GM21737 (cell line): Measurements from ENCODE around the gene C3orf22.

Source experiments
- ATAC-seq: cut with Tn5 transposase; IDR thresholded peaks from one replicate; pipeline ENCODE4 v1.9.1; 2021; ENCODE audit warnings: mild to moderate bottlenecking, moderate library complexity; ENCODE audit not compliant: unreplicated experiment

Gene C3orf22

DNA sequence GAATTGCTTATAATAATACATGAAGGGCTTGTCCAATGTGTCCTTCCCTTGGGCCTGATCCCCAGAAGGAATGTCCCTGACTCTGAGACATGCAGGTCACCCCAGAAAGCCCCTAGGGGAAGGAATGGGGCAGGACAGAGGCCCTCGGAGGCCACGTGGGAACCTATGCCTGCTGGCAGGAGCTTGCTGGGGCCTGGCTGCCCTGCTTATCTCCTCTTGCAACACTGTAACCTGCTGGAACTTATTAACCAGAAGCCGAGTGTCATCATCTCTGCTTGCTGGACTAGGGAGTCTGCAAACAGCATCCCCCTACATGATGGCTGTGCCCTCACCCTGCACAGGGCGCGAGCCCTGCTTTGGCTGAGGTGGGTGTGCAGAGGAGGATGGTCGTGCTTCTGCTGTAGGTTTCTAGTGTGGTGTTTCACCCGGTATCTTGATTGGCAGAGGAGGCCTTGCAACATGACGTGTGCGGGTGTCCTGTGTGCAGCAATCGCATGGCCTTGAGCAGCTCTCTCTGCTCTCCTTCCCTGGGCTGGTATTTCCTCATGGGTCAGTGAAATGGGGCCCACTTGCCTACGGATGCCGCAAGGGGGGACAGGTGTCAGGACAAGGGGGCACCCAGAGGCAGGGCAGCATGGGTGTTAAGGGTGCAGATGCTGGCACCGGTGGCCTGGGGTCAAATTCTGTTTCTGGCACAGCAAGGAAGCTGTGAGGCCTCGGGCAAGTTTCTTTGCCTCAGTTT lies 29.8 kb downstream of the C3orf22 start:
- no peak for ATAC-seq

DNA sequence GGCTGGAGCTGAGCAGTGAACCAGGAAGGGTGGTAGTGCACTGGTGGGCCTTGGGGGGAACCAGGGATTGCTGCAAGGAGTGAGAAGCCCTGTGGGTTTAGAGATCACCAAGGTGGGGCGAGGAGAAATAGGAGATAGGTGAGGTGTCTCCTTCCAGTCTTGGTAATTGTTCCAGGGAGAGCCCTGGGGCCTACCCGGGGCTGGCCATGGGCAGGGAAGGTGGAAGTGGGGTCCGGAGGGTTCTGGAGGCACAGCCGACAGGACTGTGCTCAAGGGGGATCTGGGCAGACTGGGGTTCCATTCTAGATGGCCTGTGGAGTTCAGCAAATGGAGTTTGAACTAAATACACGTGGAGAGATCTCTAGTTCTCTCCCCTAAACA lies 30.3 kb downstream of the C3orf22 start:
- no peak for ATAC-seq

DNA sequence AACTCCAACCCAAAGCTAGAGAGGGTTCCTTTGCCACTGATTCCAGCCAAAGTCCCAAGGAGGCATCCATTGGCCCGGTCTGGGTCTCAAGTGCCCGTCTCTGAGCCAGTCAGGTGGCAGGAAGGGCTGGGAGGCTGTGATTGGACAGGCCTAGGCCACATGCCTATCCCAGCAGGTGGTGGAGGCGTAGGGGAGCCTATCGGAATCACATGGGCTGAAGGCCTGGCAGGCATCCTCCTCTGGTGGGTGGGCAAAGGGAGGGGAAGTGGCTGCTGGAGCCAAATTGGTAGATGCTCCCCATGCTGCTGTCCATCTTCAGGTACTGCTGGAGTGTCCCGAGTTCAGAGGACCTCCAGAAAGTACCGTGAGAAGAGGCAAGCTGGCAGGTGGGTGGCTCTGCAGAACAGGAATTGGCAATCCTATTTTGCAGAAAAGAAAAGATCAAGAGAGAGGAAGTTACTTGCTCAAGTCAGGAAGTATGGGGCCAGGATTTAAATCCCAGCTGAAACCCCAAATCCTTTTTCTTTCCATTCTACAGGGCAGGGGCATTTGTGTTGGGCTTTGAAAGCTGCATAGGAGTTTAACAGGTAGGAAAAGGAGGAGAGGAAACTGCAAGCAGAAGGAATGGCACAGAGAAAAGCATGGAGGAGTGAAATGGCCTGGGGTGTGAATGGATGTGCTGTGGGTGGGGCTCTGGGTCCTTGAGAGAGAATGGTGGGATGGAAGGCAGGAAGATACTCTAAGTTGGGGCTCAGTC lies 31.1 kb downstream of the C3orf22 start:
- no peak for ATAC-seq

DNA sequence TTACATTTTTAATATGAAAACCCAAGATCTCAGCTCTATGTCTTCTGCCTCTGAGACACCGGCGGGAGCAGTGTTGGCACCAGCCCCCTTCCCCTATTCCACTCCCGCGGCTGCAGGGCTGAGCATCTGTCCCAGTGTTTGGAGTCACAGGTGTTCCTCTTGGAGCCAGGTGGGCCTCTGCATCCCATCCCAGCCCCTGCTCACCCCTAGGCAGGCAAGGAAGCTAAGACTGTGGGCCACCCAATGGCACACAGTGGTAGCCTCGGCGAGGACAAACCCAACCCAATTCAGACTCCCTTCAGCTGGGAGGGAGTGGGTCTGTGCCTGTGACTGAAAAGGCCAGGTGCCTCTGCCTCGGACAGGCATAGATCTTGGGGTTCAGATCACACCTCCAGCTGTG lies 31.7 kb downstream of the C3orf22 start:
- no peak for ATAC-seq

DNA sequence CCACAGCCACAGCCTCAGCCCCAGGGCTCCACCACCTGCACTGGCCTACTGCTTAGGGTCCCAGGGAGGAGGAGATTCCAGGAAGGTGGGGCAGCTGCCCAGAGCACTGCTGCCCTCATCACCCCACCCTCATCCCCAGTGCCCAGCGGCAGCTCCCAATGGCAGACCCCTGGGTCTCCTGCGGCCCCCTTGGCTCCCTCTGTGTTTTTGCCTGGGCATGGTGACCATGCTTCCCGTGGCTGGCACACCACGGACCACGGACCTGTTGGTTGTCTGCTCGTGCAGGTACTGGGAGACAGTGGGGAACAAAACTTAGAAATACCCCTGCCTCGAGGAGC lies 32.1 kb downstream of the C3orf22 start:
- no peak for ATAC-seq

DNA sequence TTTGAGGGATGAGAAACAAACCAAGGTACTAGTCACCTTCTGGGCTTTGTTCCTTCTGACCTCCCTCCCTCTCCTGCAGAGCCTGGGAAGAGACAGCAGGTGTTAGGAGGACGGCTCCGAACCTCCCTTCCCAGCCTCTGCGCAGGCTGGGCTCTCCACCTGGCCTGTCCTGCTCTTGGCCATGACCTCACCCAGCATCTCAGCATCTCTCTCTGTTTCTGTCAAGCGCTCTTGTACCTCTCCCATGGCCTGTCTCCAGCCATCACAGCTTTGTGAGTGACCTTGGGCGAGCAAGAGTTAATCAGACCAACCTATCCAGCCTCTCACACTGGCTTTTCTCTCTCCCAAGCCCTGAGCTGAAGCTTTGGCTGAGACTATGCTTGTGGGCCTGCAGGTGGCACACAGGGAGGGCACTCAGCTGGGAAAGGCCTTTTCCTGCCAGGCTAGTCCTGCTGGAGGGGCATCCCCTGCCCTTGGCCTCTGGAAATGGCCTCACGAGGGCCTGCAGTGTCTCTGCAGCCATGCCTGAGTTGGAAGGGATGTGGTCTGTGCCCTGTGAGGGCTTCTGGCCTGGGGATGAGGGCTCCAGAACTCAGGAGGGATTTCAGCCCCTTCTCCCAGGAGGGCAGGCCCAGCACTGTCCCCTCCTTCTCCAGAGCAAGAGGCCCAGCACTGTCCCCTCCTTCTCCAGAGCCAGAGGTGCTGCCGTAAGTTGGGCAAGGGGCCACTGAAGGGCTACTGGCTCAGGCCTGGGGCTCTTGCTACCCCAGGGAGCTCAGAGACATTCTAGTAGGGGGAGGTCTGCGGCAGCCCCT lies 32.7 kb downstream of the C3orf22 start:
- no peak for ATAC-seq

DNA sequence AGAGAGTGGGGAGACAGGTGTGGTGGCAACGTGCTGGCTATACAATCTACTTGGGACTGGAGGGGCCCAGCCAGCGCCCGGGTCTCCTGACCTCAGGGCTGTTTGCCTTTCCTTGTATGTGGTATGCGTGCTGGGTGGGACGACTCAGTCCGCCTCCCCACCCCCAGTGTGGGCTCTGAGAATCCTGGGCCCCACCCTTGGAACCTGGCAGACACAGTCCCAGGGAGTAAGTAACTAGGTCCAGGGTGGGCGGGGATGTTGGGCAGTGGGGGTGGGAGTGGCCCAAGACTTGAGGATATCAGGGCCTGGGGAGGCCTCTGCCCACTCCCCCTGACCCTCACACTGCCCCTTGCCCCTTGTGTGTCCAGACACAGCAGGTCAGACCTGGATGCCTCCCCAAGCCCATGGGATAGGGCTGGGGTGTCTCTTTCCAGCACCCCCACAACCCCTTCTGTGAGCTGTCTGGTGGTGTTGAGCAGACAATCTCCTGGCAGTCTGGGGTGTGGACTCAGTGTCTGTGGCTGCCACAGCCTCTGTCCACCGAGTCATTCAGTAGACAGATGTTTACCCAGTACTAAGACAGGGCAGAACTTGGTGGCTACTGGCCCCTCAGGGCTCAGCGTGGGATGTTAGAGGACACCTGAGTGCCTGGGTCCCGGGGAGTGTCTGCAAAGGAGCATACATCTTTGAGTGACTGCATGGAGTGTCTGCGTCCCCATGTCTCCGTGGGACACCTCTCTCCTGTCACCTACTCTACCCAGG lies 33.5 kb downstream of the C3orf22 start:
- ATAC-seq: no peak

DNA sequence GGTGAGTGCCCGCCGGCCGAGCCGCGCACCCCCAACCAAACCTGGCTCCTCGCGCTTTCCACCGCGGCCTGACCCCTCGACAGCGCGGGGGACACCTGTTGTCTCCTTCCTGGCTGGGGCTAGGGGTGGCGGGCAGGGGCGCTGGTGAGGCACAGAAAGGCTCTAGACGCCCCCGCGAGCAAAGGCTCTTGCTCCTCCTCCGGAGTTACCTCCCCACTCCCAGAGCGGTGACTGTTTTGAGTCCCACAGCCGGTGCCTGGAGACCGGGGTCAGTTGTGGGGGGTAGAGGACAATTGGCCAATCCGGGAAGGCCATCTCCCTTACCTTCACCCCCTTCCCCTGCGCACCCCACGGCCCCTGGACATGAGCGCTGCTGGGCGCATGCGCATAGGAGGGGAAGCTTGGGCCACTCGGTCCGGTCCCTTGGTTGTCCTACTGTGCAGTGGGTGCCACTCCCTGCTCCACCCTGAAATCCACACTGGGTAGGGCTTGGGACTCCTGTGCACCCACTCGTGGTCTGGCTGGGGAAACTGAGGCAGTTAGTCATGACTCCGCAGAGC lies 34.2 kb downstream of the C3orf22 start:
- ATAC-seq: no peak

DNA sequence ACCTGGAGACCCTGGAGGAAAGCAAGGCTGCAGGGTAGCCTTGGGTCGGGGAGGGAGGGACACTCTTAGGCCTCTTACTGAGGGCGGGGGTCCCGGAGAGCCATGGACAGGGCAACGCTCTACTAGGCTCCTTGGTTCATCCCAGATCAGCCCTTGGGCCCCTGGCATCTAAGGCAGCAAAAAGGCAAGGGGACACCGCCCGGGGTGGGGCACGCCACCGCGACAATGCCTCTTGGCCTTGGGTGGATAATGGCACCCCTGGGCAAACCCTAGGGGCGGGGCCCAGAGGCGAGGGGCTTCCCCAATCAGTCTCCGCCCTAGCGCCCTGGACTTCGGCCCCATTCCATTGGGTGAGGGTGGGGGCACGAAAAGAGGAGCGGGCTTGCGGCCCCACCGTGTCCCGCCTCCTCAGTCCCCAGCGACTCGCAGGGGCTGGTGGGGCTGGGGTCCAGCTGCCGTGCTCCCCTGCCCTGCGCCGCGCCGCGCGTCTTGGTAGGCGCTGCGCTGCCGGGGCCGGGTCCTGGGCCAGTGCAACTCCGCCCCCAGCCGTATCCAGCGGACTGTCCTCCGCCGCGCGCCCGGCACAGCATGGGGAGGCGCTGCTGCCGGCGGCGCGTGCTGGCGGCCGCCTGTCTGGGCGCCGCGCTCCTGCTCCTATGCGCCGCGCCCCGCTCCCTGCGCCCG lies 34.8 kb downstream of the C3orf22 start, which contains the start of gene CHST13:
Gene CHST13, plus strand, starts transcription at position 411 of the 684 bp plus-strand sequence. Its CDS starts 178 bp downstream, at position 589.
- no peak for ATAC-seq

DNA sequence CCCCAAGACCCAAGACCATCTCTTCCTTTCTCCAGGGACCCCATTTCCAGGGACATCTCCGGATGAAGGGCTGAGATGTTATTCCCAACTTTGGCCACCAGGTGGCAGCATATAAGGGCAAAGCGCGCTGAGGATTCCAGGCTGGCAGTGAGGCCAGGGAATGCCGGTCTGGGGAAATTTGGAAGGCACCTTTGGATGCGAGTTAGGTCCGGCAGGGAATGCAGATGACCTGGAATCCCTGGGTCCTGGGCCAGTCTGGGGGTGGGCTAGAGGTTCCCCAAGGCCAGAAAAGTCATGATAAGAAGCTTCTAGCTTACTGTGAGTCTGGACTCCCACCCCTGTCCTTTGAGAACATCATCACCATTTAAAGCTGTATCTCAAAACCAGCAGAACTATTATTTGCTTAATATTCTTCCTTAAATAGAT lies 36.4 kb downstream of the C3orf22 start:
- ATAC-seq: no peak

DNA sequence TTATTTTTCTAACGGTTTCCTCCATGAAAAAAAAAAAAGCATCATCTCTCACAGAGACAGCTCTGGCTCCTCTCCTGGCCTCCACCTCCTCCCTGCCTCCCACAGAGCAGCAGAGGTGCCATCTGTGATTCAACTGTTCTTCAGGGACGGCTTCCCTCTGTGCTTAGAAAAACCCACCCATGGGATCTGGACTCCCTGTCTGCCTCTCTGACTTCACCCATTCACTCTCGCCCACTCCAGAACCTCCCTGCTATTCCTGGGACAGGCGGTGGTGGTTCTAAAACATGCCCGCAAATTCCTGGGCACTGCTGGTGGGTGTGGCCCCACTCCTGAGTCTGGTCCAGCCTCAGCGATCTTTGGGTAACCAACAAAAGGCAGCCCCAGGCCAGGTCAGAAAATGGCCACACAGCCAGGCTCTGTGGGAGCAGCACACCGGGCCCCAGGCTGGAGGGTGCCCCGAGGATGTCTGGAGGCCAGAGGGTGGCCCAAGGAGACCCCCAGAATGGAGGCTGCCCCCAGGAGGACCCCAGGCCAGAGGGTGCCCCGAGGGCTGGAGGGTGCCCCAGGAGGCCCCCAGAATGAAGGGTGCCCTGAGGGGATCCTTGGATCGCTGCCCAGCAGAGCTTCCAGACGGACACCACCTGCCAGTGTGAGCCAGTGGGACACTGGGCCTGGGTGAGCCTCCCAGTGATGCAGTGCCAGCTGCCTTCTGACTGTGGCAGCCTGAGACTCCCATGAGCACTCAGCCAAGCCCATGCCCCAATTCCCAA lies 37.4 kb downstream of the C3orf22 start:
- no peak for ATAC-seq

DNA sequence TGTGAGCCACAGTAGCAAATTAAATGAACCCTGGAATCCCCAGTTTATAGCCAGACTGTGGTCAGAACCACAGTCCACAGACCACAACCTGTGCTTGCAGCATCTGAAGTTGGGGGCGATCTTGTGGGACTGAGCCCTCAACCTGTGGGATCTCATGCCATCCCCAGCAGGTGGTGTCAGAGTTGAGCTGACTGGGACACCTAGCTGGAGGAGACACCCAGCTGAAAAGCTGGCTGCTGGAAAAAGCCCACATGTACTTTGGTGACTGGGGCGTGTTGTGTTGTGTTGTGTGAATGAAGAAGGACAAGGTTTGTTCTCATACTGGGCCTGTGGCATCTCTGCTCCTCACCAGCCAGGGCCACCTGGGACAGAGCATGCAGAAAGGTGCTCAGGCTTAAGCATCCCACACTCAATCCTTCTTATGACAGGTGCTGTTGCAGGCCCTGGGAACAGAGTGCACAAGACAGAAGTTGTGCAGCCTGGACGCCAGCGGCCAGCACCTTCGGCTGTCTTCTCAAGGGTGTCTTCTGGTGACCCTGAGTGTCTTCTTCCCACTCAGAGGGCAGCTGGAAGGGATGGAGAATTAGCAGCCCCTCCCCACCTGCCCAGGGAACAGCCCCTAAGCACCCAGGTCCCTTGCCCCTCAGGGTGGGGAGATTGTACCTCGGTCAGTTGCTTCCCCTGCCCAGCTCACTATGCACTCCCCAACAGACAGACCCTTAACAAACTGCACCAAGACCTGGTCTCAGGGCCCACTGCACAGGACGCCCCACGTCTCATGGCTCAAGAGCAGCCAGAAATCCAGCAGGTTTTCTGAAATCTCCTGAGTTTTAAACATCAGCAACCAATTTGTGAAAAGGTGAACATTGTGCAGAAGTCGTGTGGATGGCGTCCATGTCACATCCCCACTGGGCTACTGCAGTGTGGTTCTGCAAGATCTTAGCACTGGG lies 39.0 kb downstream of the C3orf22 start:
- ATAC-seq: no peak

DNA sequence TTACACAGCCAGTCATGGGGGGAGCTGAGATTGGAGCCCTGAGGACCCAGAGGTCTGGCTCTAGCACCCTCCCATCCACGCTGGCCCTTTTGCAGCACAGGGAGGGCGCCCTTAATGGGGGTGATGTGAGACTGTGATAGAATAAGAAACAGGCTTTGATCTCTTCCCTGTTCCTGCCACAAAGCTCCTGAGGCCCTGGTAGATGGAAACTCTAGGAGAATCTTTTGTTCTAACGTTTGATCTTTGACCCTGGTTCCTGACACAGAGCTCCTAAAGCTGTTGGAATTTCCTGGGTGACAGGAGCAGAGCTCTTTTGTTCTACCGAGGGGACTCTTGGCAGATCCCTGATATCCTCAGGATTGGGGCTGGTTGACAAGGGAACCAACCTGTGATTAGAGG lies 40.0 kb downstream of the C3orf22 start:
- ATAC-seq: no peak

DNA sequence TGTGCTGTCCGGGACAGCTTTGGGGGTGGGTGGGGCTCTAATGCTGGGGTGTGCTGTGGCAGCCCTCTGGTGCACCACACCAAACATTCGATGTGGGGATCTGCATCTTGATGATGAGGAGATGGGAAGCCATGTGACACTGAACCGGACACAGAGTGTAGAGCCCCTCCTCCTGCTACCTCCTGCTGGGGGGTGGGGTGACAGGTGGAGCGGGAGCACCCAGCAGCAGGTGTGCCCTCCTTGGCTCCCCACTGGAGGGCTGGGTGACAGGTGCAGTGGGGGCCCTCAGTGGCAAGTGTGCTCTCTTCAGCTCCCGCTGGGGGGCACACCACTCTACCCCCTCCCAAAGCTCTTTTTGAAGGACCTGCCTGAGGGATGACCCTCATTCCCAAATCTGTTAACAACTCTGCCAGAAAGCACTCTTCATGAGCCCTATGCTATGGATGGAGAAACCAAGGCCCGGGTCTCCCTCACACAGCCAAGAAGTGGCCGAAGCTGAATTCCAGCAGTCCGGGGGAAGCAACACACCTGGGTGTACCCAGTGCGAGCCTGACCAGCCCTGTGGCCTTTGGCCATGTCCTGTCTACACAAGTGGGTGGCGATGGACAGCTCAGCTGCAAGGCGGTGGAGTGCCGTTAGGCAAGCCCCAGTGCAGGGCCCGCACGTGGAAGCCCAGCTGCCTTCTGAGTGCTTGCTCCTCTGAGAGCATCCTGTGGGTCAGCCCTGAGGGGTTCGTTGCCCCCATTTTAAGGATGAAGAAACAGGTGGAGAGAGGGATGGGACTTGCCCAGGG lies 40.5 kb downstream of the C3orf22 start:
- no peak for ATAC-seq

DNA sequence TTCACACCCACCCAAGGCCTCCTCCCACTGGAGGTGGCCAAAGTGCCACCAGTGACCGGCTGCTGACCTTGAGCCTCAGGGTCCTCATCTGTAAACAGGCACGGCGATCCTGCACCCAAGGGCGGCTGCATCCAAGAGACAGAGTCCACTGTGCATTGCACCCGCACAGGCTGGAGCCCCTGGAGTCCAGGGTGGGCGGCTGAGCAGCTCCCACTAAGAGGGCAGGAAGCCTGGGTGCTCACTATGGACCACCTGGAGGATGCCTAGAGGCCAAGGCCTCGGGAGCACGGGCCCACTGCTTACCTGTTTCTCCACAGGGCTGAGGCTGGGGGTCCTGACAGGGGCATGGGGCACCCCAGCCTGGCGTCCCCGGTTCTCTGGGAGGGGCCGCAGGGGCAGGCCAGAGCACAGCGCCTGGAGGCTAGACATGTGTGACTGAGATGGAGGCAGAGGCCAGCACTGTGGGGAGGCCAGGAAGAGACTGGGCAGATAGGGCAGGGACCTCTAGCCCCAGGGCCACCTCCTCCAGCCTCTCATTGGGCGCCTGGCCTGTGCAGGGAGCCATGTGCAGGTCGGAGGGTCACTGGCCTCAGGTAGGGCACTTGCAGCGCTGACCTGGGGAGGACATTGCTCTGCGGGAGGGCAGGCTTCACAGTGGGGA lies 41.3 kb downstream of the C3orf22 start, which contains the start of gene UROC1:
Gene UROC1, minus strand, starts transcription at position 483 of the 661 bp plus-strand sequence. Its CDS starts 54 bp downstream, at position 429.
- ATAC-seq: no peak

DNA sequence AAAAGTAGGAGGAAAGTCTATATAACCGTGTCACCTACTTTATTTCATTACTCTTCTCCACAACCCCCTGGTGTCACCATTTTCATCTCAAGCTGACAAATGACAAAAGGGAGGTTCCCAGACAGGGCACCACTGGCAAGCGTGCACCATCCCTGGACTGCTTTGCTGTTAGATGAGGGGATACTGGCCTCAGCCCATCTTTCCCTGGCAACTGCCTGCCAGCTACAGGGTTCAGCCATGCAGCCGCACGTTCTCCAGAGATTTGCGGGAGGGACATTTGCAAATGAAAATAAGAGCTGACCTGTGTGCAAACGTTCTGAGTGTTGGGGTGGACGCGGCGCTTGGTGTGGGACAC lies 41.8 kb downstream of the C3orf22 start:
- ATAC-seq: no peak
